22Rv1 (cell line): ENCODE measurements around the gene ABCC5.

Experiments
- H3K27ac ChIP-seq: fragments of 450-650 bp; 2 replicates; pipeline ENCODE4 v1.5.1; 2017
- ZFX ChIP-seq: fragments of 450-650 bp; IDR thresholded peaks from 2 replicates; pipeline ENCODE4 v1.6.1; 2017; ENCODE audit warnings: antibody characterized with exemption, borderline replicate concordance
- TF ChIP-seq, protein P1 (sequence below): fragments of 450-650 bp; IDR thresholded peaks from 2 replicates; pipeline ENCODE4 v1.5.1; 2017; ENCODE audit warnings: mild to moderate bottlenecking

Gene ABCC5

DNA sequence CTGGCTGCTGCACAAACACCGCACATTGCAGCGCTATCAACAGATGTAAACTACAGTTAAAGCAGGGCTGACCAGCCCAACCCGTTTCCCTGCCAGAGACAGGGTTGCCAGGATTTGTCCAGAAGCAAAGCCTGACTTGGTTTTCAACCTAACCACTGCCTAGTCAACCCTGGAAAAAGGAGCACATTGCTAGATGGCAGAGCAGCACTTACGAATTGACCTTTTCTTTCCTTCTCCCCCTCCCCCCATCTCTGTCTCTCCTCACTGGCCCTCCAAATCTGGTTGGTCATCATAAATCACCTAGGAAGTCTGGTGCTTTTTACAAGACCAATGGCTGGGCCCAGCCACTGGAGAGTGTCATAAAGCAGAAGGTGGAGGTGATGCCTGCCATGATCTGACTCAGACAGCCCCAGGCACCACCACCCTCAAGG, 51.3 kb downstream of the ABCC5 start:
- H3K27ac ChIP-seq: no peak overlapping the region
- TF ChIP-seq, protein P1, sequence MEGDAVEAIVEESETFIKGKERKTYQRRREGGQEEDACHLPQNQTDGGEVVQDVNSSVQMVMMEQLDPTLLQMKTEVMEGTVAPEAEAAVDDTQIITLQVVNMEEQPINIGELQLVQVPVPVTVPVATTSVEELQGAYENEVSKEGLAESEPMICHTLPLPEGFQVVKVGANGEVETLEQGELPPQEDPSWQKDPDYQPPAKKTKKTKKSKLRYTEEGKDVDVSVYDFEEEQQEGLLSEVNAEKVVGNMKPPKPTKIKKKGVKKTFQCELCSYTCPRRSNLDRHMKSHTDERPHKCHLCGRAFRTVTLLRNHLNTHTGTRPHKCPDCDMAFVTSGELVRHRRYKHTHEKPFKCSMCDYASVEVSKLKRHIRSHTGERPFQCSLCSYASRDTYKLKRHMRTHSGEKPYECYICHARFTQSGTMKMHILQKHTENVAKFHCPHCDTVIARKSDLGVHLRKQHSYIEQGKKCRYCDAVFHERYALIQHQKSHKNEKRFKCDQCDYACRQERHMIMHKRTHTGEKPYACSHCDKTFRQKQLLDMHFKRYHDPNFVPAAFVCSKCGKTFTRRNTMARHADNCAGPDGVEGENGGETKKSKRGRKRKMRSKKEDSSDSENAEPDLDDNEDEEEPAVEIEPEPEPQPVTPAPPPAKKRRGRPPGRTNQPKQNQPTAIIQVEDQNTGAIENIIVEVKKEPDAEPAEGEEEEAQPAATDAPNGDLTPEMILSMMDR: no peak
- no peak for TF ChIP-seq ZFX

DNA sequence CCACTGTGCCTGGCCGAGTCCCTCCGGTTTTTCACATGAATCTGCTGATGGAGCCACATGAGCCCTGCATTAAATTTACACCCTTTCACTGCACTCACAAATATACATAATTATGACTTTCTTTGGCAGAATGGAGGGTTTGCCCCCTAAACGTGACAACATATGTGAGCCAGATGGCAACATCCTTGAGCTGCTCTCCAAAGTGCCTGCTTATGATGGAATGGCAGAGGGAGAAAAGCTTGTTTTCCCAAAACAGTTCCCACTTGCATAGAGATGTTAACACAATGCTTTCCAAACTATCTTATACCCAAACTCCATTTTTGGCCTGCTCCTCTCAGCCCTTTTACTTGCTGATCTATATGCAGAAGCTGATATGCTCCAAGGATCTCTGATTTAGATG, 54.9 kb downstream of the ABCC5 start:
- no peak for TF ChIP-seq ZFX
- TF ChIP-seq, protein P1: no peak
- no peak overlapping the region for H3K27ac ChIP-seq

DNA sequence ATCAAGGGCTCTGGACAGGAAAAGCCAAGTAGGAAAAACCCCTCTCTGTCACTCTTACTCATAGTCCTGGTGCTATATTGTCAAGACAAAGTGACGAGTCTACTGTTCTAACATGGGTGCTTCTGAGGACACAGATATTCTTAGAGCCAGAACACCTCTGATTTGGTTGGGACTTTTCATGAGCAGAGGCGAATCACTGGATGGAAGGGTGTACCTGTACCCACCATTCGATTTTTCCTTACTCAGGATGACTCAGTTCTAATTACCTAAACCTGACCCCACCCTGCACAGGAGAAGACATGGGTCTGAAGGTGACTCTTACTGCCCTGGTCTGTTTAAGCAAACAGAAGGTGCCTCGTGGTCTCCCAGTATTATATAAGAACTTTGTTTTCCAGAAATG, 58.5 kb downstream of the ABCC5 start:
- no peak for TF ChIP-seq ZFX
- TF ChIP-seq, protein P1: no peak

DNA sequence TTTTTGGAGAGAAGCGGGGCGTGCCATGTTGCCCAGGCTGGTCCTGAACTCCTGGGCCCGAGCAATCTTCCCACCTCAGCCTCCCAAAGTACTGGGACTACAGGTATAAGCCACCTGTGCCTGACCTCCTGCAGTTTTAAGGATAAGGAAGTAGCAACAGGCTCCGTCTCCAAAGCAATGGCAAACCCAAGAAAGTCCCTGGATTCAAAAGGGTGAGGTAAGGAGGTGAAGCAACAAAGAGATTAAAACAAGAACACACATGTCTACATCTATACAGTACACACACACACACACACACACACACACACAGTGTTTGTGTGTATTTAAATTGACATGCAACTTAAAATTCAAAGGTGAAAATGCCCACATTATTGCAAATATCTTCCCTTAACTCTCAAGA, 58.9 kb downstream of the ABCC5 start:
- H3K27ac ChIP-seq: no peak overlapping the region
- no peak for TF ChIP-seq ZFX
- TF ChIP-seq, protein P1: no peak

More for the DNA sequence above, 58.5 kb downstream of the ABCC5 start:
- H3K27ac ChIP-seq: no peak overlapping the region

DNA sequence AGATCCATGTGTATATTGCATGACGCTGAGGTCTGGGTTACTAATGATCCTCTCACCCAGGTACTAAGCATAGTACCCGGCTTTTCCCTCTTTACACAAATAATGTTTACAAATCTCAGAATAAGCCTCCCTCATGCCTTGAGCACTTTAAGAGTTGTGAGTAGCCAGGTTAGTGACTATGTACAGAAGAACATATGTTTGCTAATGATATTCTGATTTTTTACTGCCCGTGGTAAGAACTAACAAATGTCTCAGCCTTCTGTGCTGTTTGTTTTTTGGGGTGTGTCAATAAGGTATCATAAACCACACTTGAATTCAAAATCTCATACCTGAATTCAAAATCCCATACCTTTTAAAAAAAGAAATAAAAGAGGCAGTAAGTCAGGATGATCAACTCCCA, 59.5 kb downstream of the ABCC5 start:
- no peak overlapping the region for H3K27ac ChIP-seq
- TF ChIP-seq, protein P1: no peak
- TF ChIP-seq ZFX: no peak

DNA sequence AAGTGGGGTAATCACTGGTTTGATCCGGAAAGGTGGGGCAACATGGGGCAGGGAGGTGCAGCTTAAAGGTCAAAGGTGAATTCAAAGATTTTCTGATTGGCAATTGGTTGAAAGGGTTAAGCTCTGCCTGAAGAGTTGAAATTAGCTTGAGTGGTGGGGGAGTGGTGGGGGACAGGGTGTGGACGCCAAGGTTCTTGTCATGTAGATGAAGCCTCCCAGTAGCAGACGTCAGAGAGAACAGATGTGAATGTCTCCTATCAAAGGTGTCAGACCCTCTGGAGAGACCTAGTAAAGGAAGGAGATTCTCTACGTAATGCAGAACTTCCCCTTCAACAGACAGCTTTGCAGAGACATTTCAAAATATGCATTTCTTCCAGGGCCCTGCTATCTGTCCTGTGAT, 62.8 kb downstream of the ABCC5 start:
- H3K27ac ChIP-seq: no peak overlapping the region
- TF ChIP-seq, protein P1: no peak
- TF ChIP-seq ZFX: no peak

DNA sequence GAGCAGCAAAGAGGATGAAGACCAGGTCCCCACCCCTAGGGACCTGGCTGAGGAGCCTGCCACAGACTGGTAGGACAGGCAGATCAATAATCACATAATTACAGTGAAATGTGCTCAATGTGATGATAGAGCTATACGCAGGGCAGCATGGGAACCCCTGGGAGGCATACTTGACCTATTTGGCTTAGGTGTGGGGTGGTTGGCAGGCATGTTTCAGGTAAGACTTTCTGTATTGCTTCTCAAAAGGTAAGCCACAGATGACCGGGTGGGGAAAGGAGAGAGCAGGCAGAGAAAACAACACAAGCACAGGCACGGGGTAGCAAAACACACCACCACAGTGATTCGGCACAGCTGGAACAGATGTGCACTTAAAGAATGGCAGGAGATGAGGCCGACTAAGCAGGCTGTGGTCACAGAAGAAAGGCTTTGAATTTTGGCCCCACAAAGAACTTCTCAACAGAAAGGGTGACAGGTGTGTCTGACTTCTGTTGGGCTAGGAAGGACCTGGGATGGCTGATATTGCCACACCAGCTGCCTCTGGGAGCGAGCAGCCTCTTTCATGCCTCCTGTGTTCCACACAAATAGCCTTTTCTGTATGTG, 64.1 kb downstream of the ABCC5 start:
- no peak for TF ChIP-seq ZFX
- TF ChIP-seq, protein P1: no peak
- no peak overlapping the region for H3K27ac ChIP-seq
